GM19455 (cell line): ENCODE data around the gene MCL1.

Experiments
- ATAC-seq: cut with Tn5 transposase; IDR thresholded peaks from one replicate; pipeline ENCODE4 v1.9.1; 2021; ENCODE audit not compliant: unreplicated experiment

The MCL1 gene

DNA sequence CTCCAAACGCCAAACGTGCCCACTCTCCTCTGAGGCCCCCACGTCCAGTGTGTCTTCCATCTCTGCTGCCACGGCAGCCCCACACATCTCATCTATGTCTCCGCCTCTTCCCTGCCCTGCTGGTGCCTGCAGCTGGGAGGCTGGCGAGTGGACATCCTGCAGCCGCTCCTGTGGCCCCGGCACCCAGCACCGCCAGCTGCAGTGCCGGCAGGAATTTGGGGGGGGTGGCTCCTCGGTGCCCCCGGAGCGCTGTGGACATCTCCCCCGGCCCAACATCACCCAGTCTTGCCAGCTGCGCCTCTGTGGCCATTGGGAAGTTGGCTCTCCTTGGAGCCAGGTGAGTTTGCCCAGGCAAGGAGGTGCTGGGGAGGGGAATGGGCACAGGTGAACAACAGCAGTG is 21.6 kb downstream of the MCL1 start:
- no peak for ATAC-seq

GRCh38 chr1:150557065-150557600 is 22.3 kb downstream of the MCL1 start:
- ATAC-seq, result no peak

DNA sequence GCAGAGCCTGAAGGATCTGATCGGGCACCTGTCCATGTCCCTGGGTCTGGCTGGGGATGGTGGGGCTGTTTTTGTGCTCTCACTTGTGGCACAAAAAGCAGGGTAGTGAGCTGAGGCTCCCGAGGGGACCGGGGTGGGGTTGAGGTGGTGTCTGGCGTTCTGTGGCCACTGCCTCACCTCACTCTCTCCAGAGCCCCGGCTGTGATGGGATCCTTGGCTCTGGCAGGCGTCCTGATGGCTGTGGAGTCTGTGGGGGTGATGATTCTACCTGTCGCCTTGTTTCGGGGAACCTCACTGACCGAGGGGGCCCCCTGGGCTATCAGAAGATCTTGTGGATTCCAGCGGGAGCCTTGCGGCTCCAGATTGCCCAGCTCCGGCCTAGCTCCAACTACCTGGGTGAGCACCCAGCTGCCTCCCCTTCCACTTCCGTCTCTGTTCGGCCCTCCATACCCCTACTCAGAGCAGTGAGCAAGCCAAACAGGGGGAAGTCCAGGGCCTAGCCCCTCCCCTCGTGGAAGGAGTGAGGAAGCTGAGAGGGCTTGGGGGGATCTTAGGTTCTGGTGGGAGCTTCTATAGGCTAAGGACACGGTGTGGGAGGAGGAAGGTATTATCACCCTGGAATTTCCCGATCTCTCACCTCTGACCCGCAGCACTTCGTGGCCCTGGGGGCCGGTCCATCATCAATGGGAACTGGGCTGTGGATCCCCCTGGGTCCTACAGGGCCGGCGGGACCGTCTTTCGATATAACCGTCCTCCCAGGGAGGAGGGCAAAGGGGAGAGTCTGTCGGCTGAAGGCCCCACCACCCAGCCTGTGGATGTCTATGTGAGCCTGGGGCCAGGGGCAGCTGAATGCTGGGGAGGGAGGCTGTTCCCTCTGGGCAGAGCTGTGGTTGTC is 23.2 kb downstream of the MCL1 start:
- ATAC-seq, result no peak

GRCh38 chr1:150555198-150555970 is 24.0 kb downstream of the MCL1 start:
- no peak for ATAC-seq

- ATAC-seq, result no peak
Measured at GRCh38 chr1:150554086-150554452, 25.3 kb downstream of the MCL1 start.

DNA sequence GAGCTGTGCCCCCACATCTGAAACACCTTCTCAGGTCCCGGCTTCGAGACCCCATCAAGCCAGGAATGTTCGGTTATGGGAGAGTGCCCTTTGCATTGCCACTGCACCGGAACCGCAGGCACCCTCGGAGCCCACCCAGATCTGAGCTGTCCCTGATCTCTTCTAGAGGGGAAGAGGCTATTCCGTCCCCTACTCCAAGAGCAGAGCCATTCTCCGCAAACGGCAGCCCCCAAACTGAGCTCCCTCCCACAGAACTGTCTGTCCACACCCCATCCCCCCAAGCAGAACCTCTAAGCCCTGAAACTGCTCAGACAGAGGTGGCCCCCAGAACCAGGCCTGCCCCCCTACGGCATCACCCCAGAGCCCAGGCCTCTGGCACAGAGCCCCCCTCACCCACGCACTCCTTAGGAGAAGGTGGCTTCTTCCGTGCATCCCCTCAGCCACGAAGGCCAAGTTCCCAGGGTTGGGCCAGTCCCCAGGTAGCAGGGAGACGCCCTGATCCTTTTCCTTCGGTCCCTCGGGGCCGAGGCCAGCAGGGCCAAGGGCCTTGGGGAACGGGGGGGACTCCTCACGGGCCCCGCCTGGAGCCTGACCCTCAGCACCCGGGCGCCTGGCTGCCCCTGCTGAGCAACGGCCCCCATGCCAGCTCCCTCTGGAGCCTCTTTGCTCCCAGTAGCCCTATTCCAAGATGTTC is 25.9 kb downstream of the MCL1 start:
- ATAC-seq, result no peak

DNA sequence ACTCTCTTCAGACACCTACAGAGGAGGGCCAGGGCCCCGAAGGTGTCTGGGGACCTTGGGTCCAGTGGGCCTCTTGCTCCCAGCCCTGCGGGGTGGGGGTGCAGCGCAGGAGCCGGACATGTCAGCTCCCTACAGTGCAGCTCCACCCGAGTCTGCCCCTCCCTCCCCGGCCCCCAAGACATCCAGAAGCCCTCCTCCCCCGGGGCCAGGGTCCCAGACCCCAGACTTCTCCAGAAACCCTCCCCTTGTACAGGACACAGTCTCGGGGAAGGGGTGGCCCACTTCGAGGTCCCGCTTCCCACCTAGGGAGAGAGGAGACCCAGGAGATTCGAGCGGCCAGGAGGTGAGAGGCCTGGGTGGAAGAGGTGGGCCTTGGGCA is 26.5 kb downstream of the MCL1 start:
- no peak for ATAC-seq

DNA sequence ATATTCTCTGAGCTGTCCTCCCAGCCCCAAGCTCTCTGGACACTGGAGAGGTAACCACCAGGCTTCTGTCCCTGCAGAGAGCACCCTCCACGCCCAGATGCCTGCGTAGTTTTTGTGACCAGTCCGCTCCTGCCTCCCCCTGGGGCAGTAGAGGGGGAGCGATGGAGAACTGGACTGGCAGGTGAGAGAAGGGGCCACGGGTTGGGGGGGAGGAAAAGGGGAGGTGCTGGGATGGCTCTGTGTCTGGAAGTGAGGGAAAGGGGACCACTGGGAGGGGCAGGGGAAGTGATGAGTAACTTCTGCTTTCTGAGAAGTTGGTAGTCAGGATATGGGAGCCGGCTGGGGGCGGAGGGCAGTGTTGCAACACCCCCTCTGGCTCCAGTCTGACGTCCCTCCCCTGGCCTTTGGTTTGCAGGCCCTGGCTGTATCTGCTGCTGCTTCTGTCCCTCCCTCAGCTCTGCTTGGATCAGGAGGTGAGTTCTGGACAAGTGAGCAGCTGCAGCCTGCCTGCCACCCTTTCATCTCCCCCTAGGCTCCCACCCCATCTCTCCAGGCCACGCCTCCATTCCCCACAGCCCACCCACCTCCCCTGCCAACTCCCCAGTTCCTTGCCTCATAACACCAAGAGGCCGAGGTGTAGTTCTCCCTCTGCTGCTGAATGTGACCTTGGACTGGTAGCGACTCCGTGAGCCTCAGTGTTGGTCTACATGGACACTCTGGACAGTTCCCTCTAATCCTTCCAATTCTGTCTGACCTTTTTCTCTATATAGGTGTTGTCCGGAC is 27.1 kb downstream of the MCL1 start:
- ATAC-seq, result no peak

DNA sequence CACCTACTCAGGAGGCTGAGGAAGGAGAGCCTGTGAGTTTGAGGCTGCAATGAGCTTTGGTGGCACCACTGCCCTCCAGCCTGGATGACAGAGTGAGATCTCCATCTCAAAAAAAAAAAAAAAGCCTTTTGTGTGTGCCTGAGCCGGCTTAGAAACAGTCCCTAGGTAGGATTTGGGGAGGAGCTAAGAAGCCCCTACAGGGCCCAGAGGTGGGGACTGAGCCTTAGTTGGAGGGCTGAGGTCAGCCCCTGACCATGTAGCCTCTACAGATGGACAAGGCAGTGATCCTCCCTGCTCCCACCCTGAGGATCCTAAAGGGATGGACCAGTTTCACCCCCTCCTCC is 27.7 kb downstream of the MCL1 start:
- ATAC-seq, result no peak

GRCh38 chr1:150551051-150551783 is 28.2 kb downstream of the MCL1 start:
- ATAC-seq, result no peak

- no peak for ATAC-seq
Measured at GRCh38 chr1:150550222-150551050, 29.0 kb downstream of the MCL1 start.

DNA sequence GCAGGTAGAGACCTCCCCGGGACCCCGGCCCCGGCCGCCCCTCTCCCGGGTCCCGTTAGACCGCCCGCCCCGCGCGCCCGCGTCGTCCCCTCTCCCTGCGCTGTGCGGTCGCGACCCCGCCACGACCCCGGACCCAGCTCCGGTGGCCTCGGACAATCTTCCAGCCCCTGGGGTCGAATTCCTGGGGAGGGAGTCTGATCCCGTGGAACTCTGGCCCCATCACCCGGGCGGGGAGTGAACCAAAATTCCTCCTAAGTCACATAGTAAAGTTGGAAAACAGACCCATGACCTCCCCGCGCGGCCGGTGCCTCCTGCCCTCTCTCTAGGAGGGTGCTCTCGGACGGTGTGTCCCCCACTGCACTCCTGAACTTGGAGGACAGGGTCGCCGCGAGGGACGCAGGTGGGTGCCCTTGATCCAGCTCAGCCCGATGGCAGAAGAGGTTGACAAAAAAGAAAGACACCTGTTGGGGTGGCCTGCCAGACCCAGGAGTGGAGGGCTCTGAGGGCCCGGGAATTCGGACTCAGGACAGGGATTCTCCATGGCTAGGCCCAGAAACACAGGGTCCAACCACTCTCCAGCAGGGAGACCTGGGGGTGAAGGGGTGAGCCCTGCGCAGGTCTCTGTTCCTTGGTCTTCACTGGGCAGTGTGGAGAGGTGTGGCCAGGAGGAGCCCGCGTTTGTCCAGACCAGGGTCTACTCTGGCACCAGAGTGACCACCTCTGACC is 29.8 kb downstream of the MCL1 start:
- no peak for ATAC-seq

- ATAC-seq, result no peak
Measured at GRCh38 chr1:150548632-150549495, 30.5 kb downstream of the MCL1 start, which contains the start of gene ADAMTSL4. TSS of gene ADAMTSL4 (plus strand) at chr1:150549408. CDS start at chr1:150552289, 2,881 bp downstream.

GRCh38 chr1:150548324-150548631 is 31.1 kb downstream of the MCL1 start:
- no peak for ATAC-seq

DNA sequence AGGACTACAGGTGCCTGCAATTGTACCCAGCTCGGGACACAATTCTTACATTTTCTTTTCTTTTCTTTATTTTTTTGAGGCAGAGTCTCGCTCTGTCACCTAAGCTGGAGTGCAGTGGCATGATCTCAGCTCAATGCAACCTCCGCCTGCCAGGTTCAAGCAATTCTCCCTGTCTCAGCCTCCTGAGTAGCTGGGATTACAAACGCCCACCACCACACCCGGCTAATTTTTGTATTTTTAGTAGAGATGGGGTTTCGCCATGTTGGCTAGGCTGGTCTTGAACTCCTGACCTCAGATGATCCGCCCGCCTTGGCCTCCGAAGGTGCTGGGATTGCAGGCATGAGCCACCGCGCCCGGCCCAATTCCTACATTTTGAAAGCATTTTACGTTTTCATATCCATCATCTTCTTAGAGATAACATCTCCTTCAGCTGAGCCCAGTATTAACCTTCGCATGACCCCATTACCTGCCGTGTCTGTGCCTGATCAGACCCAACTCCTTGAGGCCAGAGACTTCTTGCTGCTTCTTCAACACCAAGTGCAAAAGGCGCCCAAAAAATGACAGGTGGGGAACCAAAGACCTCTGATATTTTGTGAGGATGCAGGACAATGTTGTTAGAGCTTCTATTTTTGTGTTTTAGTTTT is 33.0 kb downstream of the MCL1 start:
- ATAC-seq, result no peak

DNA sequence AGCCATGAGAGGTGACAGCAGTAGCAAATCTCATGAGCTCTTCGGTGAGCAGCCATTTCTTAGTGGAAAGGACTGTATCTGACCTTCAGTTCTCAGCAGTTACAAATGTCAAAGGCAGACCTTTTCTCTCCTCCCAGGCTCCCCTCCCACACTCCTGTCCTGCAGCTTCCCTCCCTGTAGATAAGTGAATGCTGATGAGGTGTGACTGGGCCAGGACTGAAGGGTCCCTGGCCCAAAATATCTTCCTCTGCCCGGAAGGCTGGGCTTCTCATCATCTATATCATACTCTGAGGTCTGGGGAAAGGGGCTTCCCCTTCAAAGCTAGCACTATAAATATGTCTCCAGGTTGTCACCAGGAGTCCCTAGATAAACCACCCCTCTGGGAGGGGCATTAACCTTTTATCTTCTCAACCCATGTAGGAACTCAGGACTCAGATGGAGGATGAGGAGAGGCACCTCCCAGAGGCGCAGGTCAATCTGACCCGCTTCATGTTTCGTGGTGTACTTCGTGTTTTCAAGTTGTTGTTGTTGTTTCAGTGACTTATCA is 33.9 kb downstream of the MCL1 start:
- no peak for ATAC-seq

GRCh38 chr1:150544204-150544603 is 35.2 kb downstream of the MCL1 start:
- ATAC-seq, result no peak
